ENCODE data around the gene PHF11. TPM values are rescaled to one million over a fixed set of nuclear protein-coding genes. Genes with fewer than 3 reads are reported as not detected.

Gene PHF11
- total and polyA plus RNA-seq, 2 donors (not counting 1 experiment from before 2014, with no cell fraction given) = 26.8 to 46.8 TPM

DNA sequence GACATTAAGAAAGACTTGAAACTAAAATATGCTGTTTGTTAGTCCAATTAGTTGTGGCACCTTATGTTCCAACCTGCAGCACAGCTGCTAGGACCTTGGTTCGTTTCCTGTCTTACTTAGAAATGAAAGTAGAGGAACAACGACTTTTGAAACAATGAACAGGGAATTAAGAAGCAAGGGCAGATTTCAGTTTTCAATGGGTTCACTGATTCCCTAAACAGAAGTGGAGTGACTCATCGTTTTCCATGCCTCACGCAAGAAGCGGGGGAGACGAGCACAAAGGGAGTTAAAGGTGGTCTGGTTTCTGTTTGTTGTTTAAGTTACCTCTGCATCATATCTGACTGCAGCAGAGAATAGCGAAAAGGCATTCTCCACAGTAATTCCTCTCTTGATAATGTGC, 44.8 kb downstream of the PHF11 start:
- H3K4me1 ChIP-seq (ENCODE audit: control insufficient read depth, extremely low read depth, insufficient read depth, low read length) = no peaks in the 10 kb centered on the region
- no peak overlapping the region for H3K9ac ChIP-seq (ENCODE audit: insufficient read depth, low read length)
- H3K4me3 ChIP-seq (replicated peaks in 1 of 4; ENCODE audit: control extremely low read depth in 1 of 4, insufficient read depth in 1 of 4, low read depth in 3 of 4, low read length in 4 of 4) = no peak overlapping the region
- H2AFZ ChIP-seq (ENCODE audit: low read length) = no peak overlapping the region
- no peaks in the 10 kb centered on the region for H4K20me1 ChIP-seq (ENCODE audit: control insufficient read depth, extremely low read depth, insufficient read depth, low read length)
- DNase-seq (ENCODE audit: low read depth in 2 of 2) = peak; percentile 9 to 82
- H3K4me2 ChIP-seq (ENCODE audit: extremely low read depth, insufficient read depth, low read length) = no peak overlapping the region
- H3K27ac ChIP-seq (ENCODE audit: insufficient read depth, low read length) = no peak overlapping the region
- H3K36me3 ChIP-seq (ENCODE audit: control insufficient read depth, insufficient read depth, low read length) = peaks cover 7% of the 10 kb centered on the region
- no peaks in the 10 kb centered on the region for H3K79me2 ChIP-seq (ENCODE audit: control insufficient read depth, insufficient read depth, low read length)
- H3K27me3 ChIP-seq (ENCODE audit: control insufficient read depth, insufficient read depth, low read length) = no peaks in the 10 kb centered on the region
- H3K9me3 ChIP-seq (ENCODE audit: control insufficient read depth, insufficient read depth, low read depth, low read length) = no peaks in the 10 kb centered on the region
- no peak for TF ChIP-seq EZH2 (IDR thresholded peaks at IDR 0.05; ENCODE audit: low read length, missing control alignments)
- TF ChIP-seq, protein P1, sequence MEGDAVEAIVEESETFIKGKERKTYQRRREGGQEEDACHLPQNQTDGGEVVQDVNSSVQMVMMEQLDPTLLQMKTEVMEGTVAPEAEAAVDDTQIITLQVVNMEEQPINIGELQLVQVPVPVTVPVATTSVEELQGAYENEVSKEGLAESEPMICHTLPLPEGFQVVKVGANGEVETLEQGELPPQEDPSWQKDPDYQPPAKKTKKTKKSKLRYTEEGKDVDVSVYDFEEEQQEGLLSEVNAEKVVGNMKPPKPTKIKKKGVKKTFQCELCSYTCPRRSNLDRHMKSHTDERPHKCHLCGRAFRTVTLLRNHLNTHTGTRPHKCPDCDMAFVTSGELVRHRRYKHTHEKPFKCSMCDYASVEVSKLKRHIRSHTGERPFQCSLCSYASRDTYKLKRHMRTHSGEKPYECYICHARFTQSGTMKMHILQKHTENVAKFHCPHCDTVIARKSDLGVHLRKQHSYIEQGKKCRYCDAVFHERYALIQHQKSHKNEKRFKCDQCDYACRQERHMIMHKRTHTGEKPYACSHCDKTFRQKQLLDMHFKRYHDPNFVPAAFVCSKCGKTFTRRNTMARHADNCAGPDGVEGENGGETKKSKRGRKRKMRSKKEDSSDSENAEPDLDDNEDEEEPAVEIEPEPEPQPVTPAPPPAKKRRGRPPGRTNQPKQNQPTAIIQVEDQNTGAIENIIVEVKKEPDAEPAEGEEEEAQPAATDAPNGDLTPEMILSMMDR (conservative IDR thresholded peaks at IDR 0.05 in 1 of 2, IDR thresholded peaks at IDR 0.05 in 1 of 2; ENCODE audit: low read depth in 1 of 2, low read length in 2 of 2) = no peak

DNA sequence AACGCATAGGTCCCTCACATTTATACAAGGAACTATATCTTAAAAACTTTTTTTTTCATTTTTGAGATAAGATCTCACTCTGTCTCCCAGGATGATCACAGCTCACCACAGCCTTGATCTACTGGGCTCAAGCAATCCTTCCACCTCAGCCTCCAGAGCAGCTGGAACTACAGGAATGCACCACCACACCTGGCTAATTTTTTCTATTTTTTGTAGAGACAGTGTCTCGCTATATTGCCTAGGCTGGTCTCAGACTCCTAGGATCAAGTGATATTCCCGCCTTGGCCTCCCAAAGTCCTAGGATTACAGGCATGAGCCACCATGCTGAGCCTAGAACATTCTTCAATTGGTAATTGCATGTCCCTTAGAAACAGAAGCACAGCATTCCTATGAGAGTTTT, 47.9 kb downstream of the PHF11 start:
- no peaks in the 10 kb centered on the region for H4K20me1 ChIP-seq (ENCODE audit: control insufficient read depth, extremely low read depth, insufficient read depth, low read length)
- H3K27ac ChIP-seq (ENCODE audit: insufficient read depth, low read length) = no peak overlapping the region
- H3K9ac ChIP-seq (ENCODE audit: insufficient read depth, low read length) = no peak overlapping the region
- H2AFZ ChIP-seq (ENCODE audit: low read length) = no peak overlapping the region
- TF ChIP-seq EZH2 (IDR thresholded peaks at IDR 0.05; ENCODE audit: low read length, missing control alignments) = no peak
- TF ChIP-seq, protein P1 (conservative IDR thresholded peaks at IDR 0.05 in 1 of 2, IDR thresholded peaks at IDR 0.05 in 1 of 2; ENCODE audit: low read depth in 1 of 2, low read length in 2 of 2) = no peak
- peaks cover 5% of the 10 kb centered on the region for H3K36me3 ChIP-seq (ENCODE audit: control insufficient read depth, insufficient read depth, low read length)
- no peaks in the 10 kb centered on the region for H3K27me3 ChIP-seq (ENCODE audit: control insufficient read depth, insufficient read depth, low read length)
- H3K4me3 ChIP-seq (replicated peaks in 1 of 4; ENCODE audit: control extremely low read depth in 1 of 4, insufficient read depth in 1 of 4, low read depth in 3 of 4, low read length in 4 of 4) = no peak overlapping the region
- H3K79me2 ChIP-seq (ENCODE audit: control insufficient read depth, insufficient read depth, low read length) = no peaks in the 10 kb centered on the region
- no peaks in the 10 kb centered on the region for H3K9me3 ChIP-seq (ENCODE audit: control insufficient read depth, insufficient read depth, low read depth, low read length)
- H3K4me2 ChIP-seq (ENCODE audit: extremely low read depth, insufficient read depth, low read length) = no peak overlapping the region
- no peak for DNase-seq (ENCODE audit: low read depth in 2 of 2)
- no peaks in the 10 kb centered on the region for H3K4me1 ChIP-seq (ENCODE audit: control insufficient read depth, extremely low read depth, insufficient read depth, low read length)

GRCh38 chr13:49545661-49546060, 49.9 kb downstream of the PHF11 start:
- Histone ChIP-seq H3K27ac (ENCODE audit: insufficient read depth, low read length) (no peak overlapping the region), H3K9ac (ENCODE audit: insufficient read depth, low read length) (no peak overlapping the region), H3K9me3 (ENCODE audit: control insufficient read depth, insufficient read depth, low read depth, low read length) (no peaks in the 10 kb centered on the region), H3K79me2 (ENCODE audit: control insufficient read depth, insufficient read depth, low read length) (no peaks in the 10 kb centered on the region), H3K36me3 (ENCODE audit: control insufficient read depth, insufficient read depth, low read length) (peaks cover 1% of the 10 kb centered on the region), H3K4me2 (ENCODE audit: extremely low read depth, insufficient read depth, low read length) (no peak overlapping the region), H3K27me3 (ENCODE audit: control insufficient read depth, insufficient read depth, low read length) (no peaks in the 10 kb centered on the region), H4K20me1 (ENCODE audit: control insufficient read depth, extremely low read depth, insufficient read depth, low read length) (no peaks in the 10 kb centered on the region), H2AFZ (ENCODE audit: low read length) (no peak overlapping the region), H3K4me3 (replicated peaks in 1 of 4; ENCODE audit: control extremely low read depth in 1 of 4, insufficient read depth in 1 of 4, low read depth in 3 of 4, low read length in 4 of 4) (no peak overlapping the region), H3K4me1 (ENCODE audit: control insufficient read depth, extremely low read depth, insufficient read depth, low read length) (no peaks in the 10 kb centered on the region)
- DNase-seq (ENCODE audit: low read depth in 2 of 2) = no peak
- TF ChIP-seq, protein P1 (conservative IDR thresholded peaks at IDR 0.05 in 1 of 2, IDR thresholded peaks at IDR 0.05 in 1 of 2; ENCODE audit: low read depth in 1 of 2, low read length in 2 of 2) = no peak

Data from fibroblast of lung (primary cell).